A549 (cell line): ENCODE measurements around the gene IFRD1. TPM values are rescaled to one million over a fixed set of nuclear protein-coding genes. Genes with fewer than 3 reads are reported as not detected.

Experiments
- ATAC-seq, 2 experiments: fragments of 200-7000 bp in 1 of 2; fragments of >200 bp in 1 of 2; cut with Nextera tagmentation in 1 of 2; cut with Tn5 transposase in 1 of 2; 3 replicates each; pipeline versions ENCODE4 v1.8.0 to v1.9.1; 2018 to 2020; ENCODE audit warnings: mild to moderate bottlenecking in 1 of 2, moderate library complexity in 1 of 2
- CTCF ChIA-PET: fragments of 300-600 bp; sonication (Branson Sonifier 250); formaldehyde crosslinking; extraction: SDS; loops from one replicate; lab custom pipeline; 2021; ENCODE audit warnings: antibody characterized with exemption, inconsistent platforms; lab: Yijun Ruan, JAX
- POLR2A ChIA-PET: fragments of 350-600 bp; formaldehyde crosslinking; extraction: SDS; loops from one replicate; lab custom pipeline; 2021; ENCODE audit warnings: antibody characterized with exemption, inconsistent platforms; lab: Yijun Ruan, JAX
- DNase-seq, 2 experiments: peaks; one replicate each; pipeline versions ENCODE4 v3.0.0 to v3.0.0-alpha.2; 2011 to 2016; ENCODE audit warnings: low read depth in 1 of 2, low spot score in 1 of 2
- FAIRE-seq: peaks from 2 replicates; lab custom pipeline; 2011; peaks lifted over from hg19 to GRCh38; lab: Jason Lieb, UNC
- H3K27ac ChIP-seq, 2 experiments: fragments of >200 bp; sonication (Bioruptor Twin); formaldehyde crosslinking; 3 replicates each; pipeline ENCODE4 v1.5.1; 2016 to 2017
- H3K4me1 ChIP-seq: fragments of >200 bp; sonication (Bioruptor Twin); formaldehyde crosslinking; 3 replicates; pipeline ENCODE4 v1.6.1; 2016
- H3K4me2 ChIP-seq: fragments of >200 bp; sonication (Bioruptor Twin); formaldehyde crosslinking; 3 replicates; pipeline ENCODE4 v1.6.1; 2016
- H3K4me3 ChIP-seq: fragments of >200 bp; sonication (Bioruptor Twin); formaldehyde crosslinking; 3 replicates; pipeline ENCODE4 v1.5.1; 2016
- H3K9me3 ChIP-seq: fragments of >200 bp; sonication (Bioruptor Twin); formaldehyde crosslinking; 3 replicates; pipeline ENCODE4 v1.6.1; 2016
- CEBPB ChIP-seq, 2 experiments: fragments of >200 bp in 1 of 2; sonication (Bioruptor Twin) in 1 of 2; formaldehyde crosslinking in 1 of 2; IDR thresholded peaks; 2 replicates each; pipeline ENCODE4 v1.6.1; 2012 to 2016
- CHD2 ChIP-seq: fragments of 150-350 bp; IDR thresholded peaks from 2 replicates; pipeline ENCODE4 v1.6.1; 2014; ENCODE audit warnings: low read length; ENCODE audit not compliant: partially characterized antibody
- EHF ChIP-seq: fragments of 250-450 bp; sonication (Bioruptor Pico); IDR thresholded peaks from 2 replicates; pipeline ENCODE4 v1.5.0; 2020; ENCODE audit warnings: mild to moderate bottlenecking
- FOSB ChIP-seq: fragments of 250-450 bp; sonication (Bioruptor Pico); IDR thresholded peaks from 2 replicates; pipeline ENCODE4 v1.5.0; 2020; ENCODE audit warnings: mild to moderate bottlenecking, moderate library complexity
- FOSL2 ChIP-seq, 2 experiments: fragments of 450-650 bp in 1 of 2; fragments of >200 bp in 1 of 2; sonication (Bioruptor Twin) in 1 of 2; formaldehyde crosslinking; IDR thresholded peaks; 2 replicates each; pipeline versions ENCODE4 v1.5.0 to v1.6.1; 2016 to 2020; ENCODE audit warnings: mild to moderate bottlenecking in 1 of 2, moderate library complexity in 1 of 2
- FOXS1 ChIP-seq: fragments of 250-450 bp; sonication (Bioruptor Pico); IDR thresholded peaks from 2 replicates; pipeline ENCODE4 v1.5.0; 2020; ENCODE audit warnings: mild to moderate bottlenecking, moderate library complexity
- GATA3 ChIP-seq: IDR thresholded peaks from 2 replicates; pipeline ENCODE4 v1.6.1; 2012; ENCODE audit warnings: borderline replicate concordance
- HEYL ChIP-seq: fragments of 250-450 bp; sonication (Bioruptor Pico); IDR thresholded peaks from 2 replicates; pipeline ENCODE4 v1.8.0; 2021; ENCODE audit warnings: mild to moderate bottlenecking, moderate library complexity
- JUN ChIP-seq, 2 experiments: fragments of >200 bp; sonication (Bioruptor Twin); formaldehyde crosslinking; IDR thresholded peaks; 2 replicates in 1 of 2; 3 replicates in 1 of 2; pipeline ENCODE4 v1.6.1; 2016 to 2017
- JUNB ChIP-seq: fragments of >200 bp; sonication (Bioruptor Twin); formaldehyde crosslinking; IDR thresholded peaks from 2 replicates; pipeline ENCODE4 v1.6.1; 2016
- MAFK ChIP-seq: fragments of 450-650 bp; IDR thresholded peaks from 2 replicates; pipeline ENCODE4 v1.6.1; 2014; ENCODE audit not compliant: partially characterized antibody
- NR3C1 ChIP-seq: fragments of >200 bp; sonication (Bioruptor Twin); formaldehyde crosslinking; IDR thresholded peaks from 3 replicates; pipeline ENCODE4 v1.6.1; 2017
- PHF8 ChIP-seq: fragments of 200-600 bp; sonication (generic); IDR thresholded peaks from 2 replicates; pipeline ENCODE4 v1.6.1; 2016; ENCODE audit warnings: low read depth, mild to moderate bottlenecking, antibody characterized with exemption, moderate library complexity, borderline replicate concordance
- POLR2AphosphoS2 ChIP-seq: conservative IDR thresholded peaks from 2 replicates; pipeline ENCODE4 v1.6.1; 2012; ENCODE audit warnings: low read length, improper control_type of control experiment, inconsistent platforms
- RAD21 ChIP-seq, 2 experiments: fragments of >200 bp in 1 of 2; sonication (Bioruptor Twin) in 1 of 2; formaldehyde crosslinking in 1 of 2; IDR thresholded peaks in 1 of 2; conservative IDR thresholded peaks in 1 of 2; 2 replicates in 1 of 2; 3 replicates in 1 of 2; pipeline ENCODE4 v1.6.1; 2012 to 2018; ENCODE audit warnings: inconsistent platforms in 1 of 2
- RCOR1 ChIP-seq: fragments of 150-350 bp; IDR thresholded peaks from 2 replicates; pipeline ENCODE4 v1.6.1; 2014; ENCODE audit warnings: antibody characterized with exemption, low read length, low read depth
- RNF2 ChIP-seq: fragments of 200-600 bp; sonication (generic); IDR thresholded peaks from 2 replicates; pipeline ENCODE4 v1.6.1; 2016; ENCODE audit warnings: low read depth, mild to moderate bottlenecking, antibody characterized with exemption, moderate library complexity, borderline replicate concordance
- SREBF2 ChIP-seq: fragments of 450-650 bp; IDR thresholded peaks from 2 replicates; pipeline ENCODE4 v1.6.1; 2014; ENCODE audit warnings: mild to moderate bottlenecking, moderate library complexity
- ZC3H11A ChIP-seq: fragments of 450-650 bp; IDR thresholded peaks from 2 replicates; pipeline ENCODE4 v1.6.1; 2014; ENCODE audit warnings: antibody characterized with exemption, mild to moderate bottlenecking
- ZSCAN20 ChIP-seq: fragments of 250-450 bp; sonication (Bioruptor Pico); IDR thresholded peaks from 2 replicates; pipeline ENCODE4 v1.8.0; 2022; ENCODE audit warnings: mild to moderate bottlenecking, moderate library complexity
- whole genome bisulfite sequencing: methylation state at CpG from one replicate; pipeline ENCODE4 v1.1.6; 2017; ENCODE audit errors: missing lambda C conversion rate; 5-methylcytosine and 5-hydroxymethylcytosine counted together
- polyA plus RNA-seq, 4 experiments: library from polyadenylated mRNA; depleted of rRNA in 3 of 4; stranded (reverse); fragments of >200 nt; fragmentation: RNase III in 1 of 4; extraction: RNeasy Plus Mini Kit Qiagen cat#74134 plus additional on column Dnase treatment in 1 of 4; gene quantifications; 2 replicates in 3 of 4; 3 replicates in 1 of 4; pipeline ENCODE4 v1.2.3, GENCODE V29; 2011 to 2017
- TF ChIP-seq, protein P1 (sequence below): IDR thresholded peaks from 2 replicates; pipeline ENCODE4 v1.6.1; 2012
- TF ChIP-seq, protein P2 (sequence below): fragments of 200-600 bp; sonication (generic); IDR thresholded peaks from 2 replicates; pipeline ENCODE4 v1.6.1; 2016; ENCODE audit warnings: antibody characterized with exemption, mild to moderate bottlenecking, moderate library complexity
- TF ChIP-seq, protein P3 (sequence below): fragments of 250-450 bp; sonication (Bioruptor Pico); IDR thresholded peaks from 2 replicates; pipeline ENCODE4 v1.5.0; 2020; ENCODE audit warnings: low read depth, mild to moderate bottlenecking, moderate library complexity
- TF ChIP-seq, protein P4 (sequence below): fragments of 150-350 bp; IDR thresholded peaks from 2 replicates; pipeline ENCODE4 v1.6.1; 2014; ENCODE audit warnings: low read depth, mild to moderate bottlenecking, low read length
- TF ChIP-seq, protein P5 (sequence below): IDR thresholded peaks from 2 replicates; pipeline ENCODE4 v1.6.1; 2012; ENCODE audit warnings: low read depth, borderline replicate concordance

The IFRD1 gene
- polyA plus RNA-seq, 2 of the 4 experiments (the other 2 are of a cell fraction), result 38.8 to 129 TPM

DNA sequence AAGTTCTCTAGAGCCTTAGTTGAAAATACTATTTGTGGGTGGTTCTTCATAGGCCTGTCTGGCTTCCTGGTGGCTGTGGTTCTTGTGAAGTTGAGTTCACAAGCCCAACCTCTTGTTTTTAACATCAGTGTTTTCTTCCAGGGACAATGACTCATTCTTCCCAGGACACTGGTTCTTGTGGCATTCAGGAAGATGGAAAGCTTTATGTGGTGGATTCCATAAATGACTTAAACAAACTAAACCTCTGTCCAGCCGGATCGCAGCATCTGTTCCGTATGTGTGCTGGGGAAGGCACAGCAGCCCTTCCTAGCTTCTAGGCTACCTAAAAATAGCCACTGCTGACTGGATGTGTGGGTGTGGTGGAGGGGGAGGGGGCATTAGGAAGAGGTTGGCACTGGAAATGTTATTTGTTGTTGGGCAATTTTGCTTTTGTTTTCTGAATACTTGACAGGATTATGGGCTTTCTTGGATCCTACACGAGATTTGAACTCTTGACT lies 34.5 kb downstream of the IFRD1 start:
- POLR2A ChIA-PET, result interaction anchor here (1.5 to 2.2 kb wide), 2 partner anchors 24 to 34 kb away, joined by 3 to 13 read pairs; partner anchors contain the start of gene IFRD1
- WGBS, result 6% methylated on average over 4 of the region's 4 CpGs
- CTCF ChIA-PET, result interaction anchor here (0.6 to 2.6 kb wide), 4 partner anchors 7 to 749 kb away, joined by 3 to 13 read pairs (median 4); no protein-coding TSS in a partner anchor
- no peak for TF ChIP-seq EHF (CRISPR knock-in tag)
- TF ChIP-seq NR3C1, result no peak
- no peak for TF ChIP-seq FOSB (CRISPR knock-in tag)
- no peak for TF ChIP-seq ZC3H11A
- no peak for TF ChIP-seq JUN (IDR thresholded peaks at IDR 0.05)
- TF ChIP-seq, protein P1, sequence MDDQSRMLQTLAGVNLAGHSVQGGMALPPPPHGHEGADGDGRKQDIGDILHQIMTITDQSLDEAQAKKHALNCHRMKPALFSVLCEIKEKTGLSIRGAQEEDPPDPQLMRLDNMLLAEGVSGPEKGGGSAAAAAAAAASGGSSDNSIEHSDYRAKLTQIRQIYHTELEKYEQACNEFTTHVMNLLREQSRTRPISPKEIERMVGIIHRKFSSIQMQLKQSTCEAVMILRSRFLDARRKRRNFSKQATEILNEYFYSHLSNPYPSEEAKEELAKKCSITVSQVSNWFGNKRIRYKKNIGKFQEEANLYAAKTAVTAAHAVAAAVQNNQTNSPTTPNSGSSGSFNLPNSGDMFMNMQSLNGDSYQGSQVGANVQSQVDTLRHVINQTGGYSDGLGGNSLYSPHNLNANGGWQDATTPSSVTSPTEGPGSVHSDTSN, result no peak
- TF ChIP-seq MAFK, result no peak
- no peak for TF ChIP-seq HEYL (CRISPR knock-in tag)
- 0 out of 2 replicates have a peak, but pooled peaks have one; percentile 15 for TF ChIP-seq JUNB
- peak; percentile 49; the same call in 1 of the 2 replicates for TF ChIP-seq FOSL2 (IDR thresholded peaks at IDR 0.05)
- TF ChIP-seq FOSL2 (CRISPR knock-in tag; IDR thresholded peaks at IDR 0.05), result peak; percentile 74
- no peak for TF ChIP-seq RCOR1
- TF ChIP-seq GATA3, result 0 out of 2 replicates have a peak, but pooled peaks have one; percentile 11
- no peak for TF ChIP-seq PHF8
- ATAC-seq (peak; percentile 61 to 67; a peak in 5 of 6 replicates), DNase-seq (peak; percentile 37 to 81), FAIRE-seq (no peak)
- Histone ChIP-seq H3K4me2 (peak overlapping the region; percentile 52), H3K4me1 (peaks cover 44% of the 10 kb centered on the region), H3K27ac (peak overlapping the region; percentile 46 to 56; a peak in 5 of 6 replicates), H3K9me3 (no peaks in the 10 kb centered on the region), H3K4me3 (no peak overlapping the region)

DNA sequence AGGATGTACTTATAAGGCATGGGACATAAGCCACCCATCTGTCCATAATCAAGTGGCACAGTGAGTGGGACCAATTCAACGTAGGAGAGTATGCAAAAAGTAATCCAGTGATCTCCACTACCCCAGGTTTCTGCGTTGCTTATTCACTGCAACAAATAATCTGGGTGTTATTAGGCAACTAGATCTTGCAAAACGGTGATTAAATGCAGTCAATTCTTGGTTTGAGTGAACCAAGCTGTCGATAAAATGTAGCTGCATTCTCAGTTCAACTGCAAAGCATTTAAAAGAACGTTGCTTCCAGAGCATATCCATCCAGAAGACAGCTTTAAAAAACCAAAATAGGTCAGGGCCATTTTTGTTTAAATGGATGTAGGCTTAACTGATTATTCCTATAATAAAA lies 35.5 kb downstream of the IFRD1 start:
- H3K9me3 ChIP-seq, result no peaks in the 10 kb centered on the region
- WGBS, result 87% methylated on average over 5 of the region's 5 CpGs
- POLR2A ChIA-PET, result interaction anchor here (1.1 kb wide), 1 partner anchor 35 kb away, joined by 4 read pairs; the partner anchor contains the start of gene IFRD1
- H3K27ac ChIP-seq, result no peak overlapping the region
- H3K4me1 ChIP-seq, result peaks cover 44% of the 10 kb centered on the region
- no peak for FAIRE-seq
- no peak overlapping the region for H3K4me2 ChIP-seq
- H3K4me3 ChIP-seq, result no peak overlapping the region
- DNase-seq, result no peak
- no peak for ATAC-seq
- CTCF ChIA-PET, result interaction anchor here (0.6 to 2.6 kb wide), 4 partner anchors 10 to 744 kb away, joined by 3 to 10 read pairs (median 6); no protein-coding TSS in a partner anchor
- TF ChIP-seq, protein P2, sequence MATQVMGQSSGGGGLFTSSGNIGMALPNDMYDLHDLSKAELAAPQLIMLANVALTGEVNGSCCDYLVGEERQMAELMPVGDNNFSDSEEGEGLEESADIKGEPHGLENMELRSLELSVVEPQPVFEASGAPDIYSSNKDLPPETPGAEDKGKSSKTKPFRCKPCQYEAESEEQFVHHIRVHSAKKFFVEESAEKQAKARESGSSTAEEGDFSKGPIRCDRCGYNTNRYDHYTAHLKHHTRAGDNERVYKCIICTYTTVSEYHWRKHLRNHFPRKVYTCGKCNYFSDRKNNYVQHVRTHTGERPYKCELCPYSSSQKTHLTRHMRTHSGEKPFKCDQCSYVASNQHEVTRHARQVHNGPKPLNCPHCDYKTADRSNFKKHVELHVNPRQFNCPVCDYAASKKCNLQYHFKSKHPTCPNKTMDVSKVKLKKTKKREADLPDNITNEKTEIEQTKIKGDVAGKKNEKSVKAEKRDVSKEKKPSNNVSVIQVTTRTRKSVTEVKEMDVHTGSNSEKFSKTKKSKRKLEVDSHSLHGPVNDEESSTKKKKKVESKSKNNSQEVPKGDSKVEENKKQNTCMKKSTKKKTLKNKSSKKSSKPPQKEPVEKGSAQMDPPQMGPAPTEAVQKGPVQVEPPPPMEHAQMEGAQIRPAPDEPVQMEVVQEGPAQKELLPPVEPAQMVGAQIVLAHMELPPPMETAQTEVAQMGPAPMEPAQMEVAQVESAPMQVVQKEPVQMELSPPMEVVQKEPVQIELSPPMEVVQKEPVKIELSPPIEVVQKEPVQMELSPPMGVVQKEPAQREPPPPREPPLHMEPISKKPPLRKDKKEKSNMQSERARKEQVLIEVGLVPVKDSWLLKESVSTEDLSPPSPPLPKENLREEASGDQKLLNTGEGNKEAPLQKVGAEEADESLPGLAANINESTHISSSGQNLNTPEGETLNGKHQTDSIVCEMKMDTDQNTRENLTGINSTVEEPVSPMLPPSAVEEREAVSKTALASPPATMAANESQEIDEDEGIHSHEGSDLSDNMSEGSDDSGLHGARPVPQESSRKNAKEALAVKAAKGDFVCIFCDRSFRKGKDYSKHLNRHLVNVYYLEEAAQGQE, result no peak
- TF ChIP-seq RNF2 (no peak), SREBF2 (no peak), JUN (IDR thresholded peaks at IDR 0.05) (no peak), RAD21 (conservative IDR thresholded peaks at IDR 0.05 in 1 of 2, IDR thresholded peaks at IDR 0.05 in 1 of 2) (no peak), CEBPB (IDR thresholded peaks at IDR 0.05) (no peak), HEYL (CRISPR knock-in tag) (no peak), ZSCAN20 (CRISPR knock-in tag) (no peak), CHD2 (no peak), POLR2AphosphoS2 (no peak), FOXS1 (CRISPR knock-in tag) (no peak), RCOR1 (no peak)
- TF ChIP-seq, protein P3, sequence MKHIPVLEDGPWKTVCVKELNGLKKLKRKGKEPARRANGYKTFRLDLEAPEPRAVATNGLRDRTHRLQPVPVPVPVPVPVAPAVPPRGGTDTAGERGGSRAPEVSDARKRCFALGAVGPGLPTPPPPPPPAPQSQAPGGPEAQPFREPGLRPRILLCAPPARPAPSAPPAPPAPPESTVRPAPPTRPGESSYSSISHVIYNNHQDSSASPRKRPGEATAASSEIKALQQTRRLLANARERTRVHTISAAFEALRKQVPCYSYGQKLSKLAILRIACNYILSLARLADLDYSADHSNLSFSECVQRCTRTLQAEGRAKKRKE (CRISPR knock-in tag), result no peak
- TF ChIP-seq, protein P4, sequence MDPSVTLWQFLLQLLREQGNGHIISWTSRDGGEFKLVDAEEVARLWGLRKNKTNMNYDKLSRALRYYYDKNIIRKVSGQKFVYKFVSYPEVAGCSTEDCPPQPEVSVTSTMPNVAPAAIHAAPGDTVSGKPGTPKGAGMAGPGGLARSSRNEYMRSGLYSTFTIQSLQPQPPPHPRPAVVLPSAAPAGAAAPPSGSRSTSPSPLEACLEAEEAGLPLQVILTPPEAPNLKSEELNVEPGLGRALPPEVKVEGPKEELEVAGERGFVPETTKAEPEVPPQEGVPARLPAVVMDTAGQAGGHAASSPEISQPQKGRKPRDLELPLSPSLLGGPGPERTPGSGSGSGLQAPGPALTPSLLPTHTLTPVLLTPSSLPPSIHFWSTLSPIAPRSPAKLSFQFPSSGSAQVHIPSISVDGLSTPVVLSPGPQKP, result no peak
- TF ChIP-seq, protein P5, sequence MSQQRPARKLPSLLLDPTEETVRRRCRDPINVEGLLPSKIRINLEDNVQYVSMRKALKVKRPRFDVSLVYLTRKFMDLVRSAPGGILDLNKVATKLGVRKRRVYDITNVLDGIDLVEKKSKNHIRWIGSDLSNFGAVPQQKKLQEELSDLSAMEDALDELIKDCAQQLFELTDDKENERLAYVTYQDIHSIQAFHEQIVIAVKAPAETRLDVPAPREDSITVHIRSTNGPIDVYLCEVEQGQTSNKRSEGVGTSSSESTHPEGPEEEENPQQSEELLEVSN, result no peak
